Right lobe of liver (tissue), 6 donors: ENCODE measurements around the gene FGGY. TPM values are rescaled to one million over a fixed set of nuclear protein-coding genes. Genes with fewer than 3 reads are reported as not detected.
A peak's percentile ranks its signal among the peaks of the same experiment; 100 is the strongest.
"Not testable (repeated sequence)": the region's sequence is repeated elsewhere in the genome, so short reads cannot be mapped to it uniquely, and the experiment has no call there.

Experiments used
- ATAC-seq, 4 donors: fragments of 200-7000 bp; cut with Tn5 transposase; one replicate each; pipeline ENCODE4 v1.9.1; 2020; ENCODE audit warnings: mild to moderate bottlenecking in 4 of 4, moderate library complexity in 4 of 4
- DNase-seq, 3 donors: peaks; one replicate each; pipeline ENCODE4 v3.0.0-alpha.2; 2020
- H3K27ac ChIP-seq, 3 donors: fragments of 200-600 bp; one replicate each; pipeline ENCODE4 v1.8.0; 2022
- H3K27me3 ChIP-seq, 2 donors: fragments of 200-600 bp; one replicate each; pipeline ENCODE4 v1.8.0; 2022
- H3K36me3 ChIP-seq, 4 donors: fragments of 200-600 bp; sonication (generic) in 1 of 4; one replicate each; pipeline versions ENCODE4 v1.5.1 to v1.8.0; 2017 to 2022; ENCODE audit warnings: control low read depth in 1 of 4
- H3K4me1 ChIP-seq, 4 donors: fragments of 200-600 bp; sonication (generic) in 1 of 4; one replicate each; pipeline versions ENCODE4 v1.5.1 to v1.8.0; 2017 to 2022; ENCODE audit warnings: control low read depth in 1 of 4
- H3K4me3 ChIP-seq, 3 donors: fragments of 200-600 bp; one replicate each; pipeline ENCODE4 v1.8.0; 2022
- H3K9me3 ChIP-seq, 4 donors: fragments of 200-600 bp; sonication (generic) in 1 of 4; one replicate each; pipeline versions ENCODE4 v1.5.1 to v1.8.0; 2017 to 2022; ENCODE audit warnings: control low read depth in 1 of 4
- POLR2A ChIP-seq: fragments of 450-650 bp; IDR thresholded peaks from one replicate; pipeline ENCODE4 v1.6.1; 2017; ENCODE audit warnings: antibody characterized with exemption, mild to moderate bottlenecking
- WGBS: methylation state at CpG from one replicate; pipeline ENCODE4 v1.1.6; 2018; ENCODE audit warnings: low coverage, low lambda C conversion rate; ENCODE audit not compliant: insufficient coverage; ENCODE audit errors: missing lambda C conversion rate; 5-methylcytosine and 5-hydroxymethylcytosine counted together
- intact Hi-C, 2 donors: fragments of 100-400 bp; cut with DNase I; formaldehyde crosslinking; loops; one replicate each; pipeline versions ENCODE4 v1.11.2 to v1.14.1; 2022
- total RNA-seq, 6 experiments: library from RNA; depleted of rRNA in 2 of 6; stranded (reverse); fragments of >200 nt in 2 of 6; fragmentation: NEBNext Ultra II Directional in 3 of 6; extraction: Animal tissue kit (Norgen Biotek cat#: 25700) in 3 of 6; gene quantifications; one replicate each; pipeline versions ENCODE4 v1.1.0 to v1.2.4, GENCODE V29; 2016 to 2023
- TF ChIP-seq, protein P1 (sequence below), 4 donors: fragments of 200-600 bp in 3 of 4; fragments of 450-650 bp in 1 of 4; IDR thresholded peaks; one replicate each; pipeline versions ENCODE4 v1.5.1 to v1.8.0; 2016 to 2022; ENCODE audit warnings: antibody characterized with exemption in 4 of 4, mild to moderate bottlenecking in 2 of 4
- donor health status: DM: no; HTN: yes; CAD: no.
- donor health status: DM: no; HTN: no; CAD: no.
- donor health status: DM: no; HTN: no; CAD: no.
- donor health status: DM: no; HTN: yes; CAD: no.
- donor health status: DM: no; HTN: yes; CAD: no.

FGGY gene
- total RNA-seq, 6 experiments from 2014 or later: 45.5 to 84.2 (median 58.7) TPM

GRCh38 chr1:59556802-59557548, 260.1 kb downstream of the FGGY start:
- DNase-seq (no peak), ATAC-seq (no peak)
- WGBS: 93% methylated on average over 8 of the region's 8 CpGs
- Histone ChIP-seq H3K27me3 (no peaks in the 10 kb centered on the region), H3K36me3 (peaks cover 0 to 7% (median 3%) of the 10 kb centered on the region in 4 donors), H3K4me3 (no peak overlapping the region), H3K27ac (no peak overlapping the region), H3K4me1 (peaks cover 0 to 21% (median 4%) of the 10 kb centered on the region in 4 donors), H3K9me3 (no peaks in the 10 kb centered on the region)
- intact Hi-C loops: no loop called here
- TF ChIP-seq POLR2A: no peak
- TF ChIP-seq, protein P1, sequence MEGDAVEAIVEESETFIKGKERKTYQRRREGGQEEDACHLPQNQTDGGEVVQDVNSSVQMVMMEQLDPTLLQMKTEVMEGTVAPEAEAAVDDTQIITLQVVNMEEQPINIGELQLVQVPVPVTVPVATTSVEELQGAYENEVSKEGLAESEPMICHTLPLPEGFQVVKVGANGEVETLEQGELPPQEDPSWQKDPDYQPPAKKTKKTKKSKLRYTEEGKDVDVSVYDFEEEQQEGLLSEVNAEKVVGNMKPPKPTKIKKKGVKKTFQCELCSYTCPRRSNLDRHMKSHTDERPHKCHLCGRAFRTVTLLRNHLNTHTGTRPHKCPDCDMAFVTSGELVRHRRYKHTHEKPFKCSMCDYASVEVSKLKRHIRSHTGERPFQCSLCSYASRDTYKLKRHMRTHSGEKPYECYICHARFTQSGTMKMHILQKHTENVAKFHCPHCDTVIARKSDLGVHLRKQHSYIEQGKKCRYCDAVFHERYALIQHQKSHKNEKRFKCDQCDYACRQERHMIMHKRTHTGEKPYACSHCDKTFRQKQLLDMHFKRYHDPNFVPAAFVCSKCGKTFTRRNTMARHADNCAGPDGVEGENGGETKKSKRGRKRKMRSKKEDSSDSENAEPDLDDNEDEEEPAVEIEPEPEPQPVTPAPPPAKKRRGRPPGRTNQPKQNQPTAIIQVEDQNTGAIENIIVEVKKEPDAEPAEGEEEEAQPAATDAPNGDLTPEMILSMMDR (IDR thresholded peaks at IDR 0.05): no peak

GRCh38 chr1:59557549-59557885, 260.6 kb downstream of the FGGY start:
- no peak overlapping the region for H3K27ac ChIP-seq
- TF ChIP-seq POLR2A: no peak
- TF ChIP-seq, protein P1 (IDR thresholded peaks at IDR 0.05): no peak
- intact Hi-C loops: no loop called here
- ATAC-seq (no peak), DNase-seq (no peak)
- peaks cover 0 to 17% (median 1%) of the 10 kb centered on the region in 4 donors for H3K4me1 ChIP-seq
- H3K27me3 ChIP-seq: no peaks in the 10 kb centered on the region
- H3K9me3 ChIP-seq: no peaks in the 10 kb centered on the region
- 88% methylated on average over 1 of the region's 1 CpG for WGBS
- H3K4me3 ChIP-seq: no peak overlapping the region
- peaks cover 0 to 7% (median 3%) of the 10 kb centered on the region in 4 donors for H3K36me3 ChIP-seq

- H3K36me3 ChIP-seq, ATAC-seq, intact Hi-C loops, H3K9me3 ChIP-seq, H3K4me1 ChIP-seq, DNase-seq, H3K27ac ChIP-seq, H3K4me3 ChIP-seq, H3K27me3 ChIP-seq: not testable (repeated sequence)
- WGBS: 98% methylated on average over 3 of the region's 3 CpGs
Measured at GRCh38 chr1:59558580-59558979, 261.7 kb downstream of the FGGY start.

DNA sequence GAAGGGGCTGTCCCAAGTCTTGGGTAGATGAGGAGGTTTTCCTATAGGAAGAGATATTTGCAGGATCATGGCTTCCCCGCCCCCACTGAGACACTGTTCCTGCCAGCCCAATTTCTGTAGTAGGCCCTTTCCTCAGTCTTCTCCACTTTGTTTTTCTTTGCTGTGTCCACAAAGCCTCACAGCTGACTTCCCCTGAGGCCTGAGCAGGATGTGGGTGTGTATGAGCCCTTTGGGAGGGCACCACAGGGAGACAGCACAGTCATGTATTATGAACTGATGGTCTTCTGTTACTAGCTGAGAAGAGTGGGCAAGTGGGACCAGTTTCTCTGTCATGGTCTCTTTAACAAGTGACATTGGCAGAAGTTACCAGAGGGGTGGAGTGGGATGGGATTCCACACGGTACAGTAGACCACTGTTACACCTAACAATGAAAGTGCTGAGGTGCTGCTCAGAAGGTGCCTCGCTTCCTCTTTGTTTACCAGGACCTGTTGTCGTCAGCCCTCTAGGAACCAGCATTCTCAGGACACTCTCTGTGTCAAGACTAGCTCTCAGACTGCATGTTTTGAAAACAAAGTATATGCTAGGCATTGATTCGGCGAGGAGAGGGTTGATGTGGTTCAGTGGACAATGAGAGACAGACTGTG, 264.0 kb downstream of the FGGY start:
- H3K4me3 ChIP-seq: no peak overlapping the region
- ATAC-seq: peak in 1 of 4 donors; percentile 11
- DNase-seq: no peak
- no peaks in the 10 kb centered on the region for H3K9me3 ChIP-seq
- TF ChIP-seq POLR2A: no peak
- TF ChIP-seq, protein P1 (IDR thresholded peaks at IDR 0.05): no peak
- H3K36me3 ChIP-seq: peaks cover 0 to 5% (median under 1%) of the 10 kb centered on the region in 4 donors
- H3K27me3 ChIP-seq: no peaks in the 10 kb centered on the region
- no peak overlapping the region for H3K27ac ChIP-seq
- 88% methylated on average over 4 of the region's 6 CpGs for WGBS
- intact Hi-C loops: no loop called here
- H3K4me1 ChIP-seq: no peaks in the 10 kb centered on the region

- ATAC-seq: no peak
- Histone ChIP-seq H3K4me3 (no peak overlapping the region), H3K27ac (no peak overlapping the region), H3K27me3 (no peaks in the 10 kb centered on the region), H3K4me1 (no peaks in the 10 kb centered on the region), H3K9me3 (no peaks in the 10 kb centered on the region), H3K36me3 (peaks cover 0 to 2% (median under 1%) of the 10 kb centered on the region in 4 donors)
- intact Hi-C loops: no loop called here
- 93% methylated on average over 1 of the region's 1 CpG for WGBS
- DNase-seq: no peak
- no peak for TF ChIP-seq POLR2A
- TF ChIP-seq, protein P1 (IDR thresholded peaks at IDR 0.05): no peak
Measured at GRCh38 chr1:59561796-59562195, 264.9 kb downstream of the FGGY start.
